GM21717 (cell line): ENCODE measurements around the gene MYO18B.

Experiments used
- ATAC-seq: cut with Tn5 transposase; IDR thresholded peaks from one replicate; pipeline ENCODE4 v1.9.1; 2021; ENCODE audit warnings: mild to moderate bottlenecking, moderate library complexity; ENCODE audit not compliant: unreplicated experiment

Gene MYO18B

GRCh38 chr22:25933158-25933788, 191.3 kb downstream of the MYO18B start:
- ATAC-seq: no peak

- no peak for ATAC-seq
Observed at GRCh38 chr22:25935266-25936058, 193.5 kb downstream of the MYO18B start.

DNA sequence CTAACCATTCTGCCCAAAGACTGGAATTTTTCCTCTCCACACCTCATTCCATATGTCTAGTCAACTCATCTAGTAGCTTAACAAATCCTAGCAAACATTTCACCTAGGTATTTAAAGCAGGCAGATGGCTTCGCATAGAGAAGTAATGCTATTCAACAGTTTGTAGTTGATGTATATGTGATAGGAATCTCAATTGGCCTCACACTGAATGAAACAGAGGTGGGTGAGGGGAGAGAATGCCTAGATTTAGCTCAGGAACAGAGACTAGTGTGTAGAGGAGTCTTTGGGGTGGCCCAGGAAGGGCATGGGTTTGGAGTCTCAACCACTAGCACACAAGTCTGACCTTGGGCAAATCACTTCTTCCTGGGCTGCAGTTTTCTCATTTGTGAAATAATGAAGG, 196.2 kb downstream of the MYO18B start:
- no peak for ATAC-seq

GRCh38 chr22:25939384-25939783, 197.4 kb downstream of the MYO18B start:
- no peak for ATAC-seq

DNA sequence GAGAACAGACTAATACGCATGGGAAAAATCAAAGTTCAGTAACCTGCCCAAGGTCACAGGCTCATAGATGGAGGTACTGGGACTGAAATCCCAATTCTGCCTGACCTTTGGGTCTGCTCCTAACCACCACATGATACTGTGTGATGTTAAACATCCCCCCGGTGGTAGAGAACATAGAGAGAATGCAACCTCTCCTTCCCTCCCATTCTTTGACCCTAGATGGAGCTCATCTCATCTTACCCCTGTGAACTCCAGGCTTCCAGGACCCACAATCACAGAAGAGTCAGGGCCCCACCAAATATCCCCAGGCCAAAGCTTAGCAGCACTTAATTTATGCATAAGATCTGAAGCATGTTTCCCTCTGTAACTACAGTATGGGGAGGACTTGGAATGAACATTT, 198.5 kb downstream of the MYO18B start:
- ATAC-seq: no peak

DNA sequence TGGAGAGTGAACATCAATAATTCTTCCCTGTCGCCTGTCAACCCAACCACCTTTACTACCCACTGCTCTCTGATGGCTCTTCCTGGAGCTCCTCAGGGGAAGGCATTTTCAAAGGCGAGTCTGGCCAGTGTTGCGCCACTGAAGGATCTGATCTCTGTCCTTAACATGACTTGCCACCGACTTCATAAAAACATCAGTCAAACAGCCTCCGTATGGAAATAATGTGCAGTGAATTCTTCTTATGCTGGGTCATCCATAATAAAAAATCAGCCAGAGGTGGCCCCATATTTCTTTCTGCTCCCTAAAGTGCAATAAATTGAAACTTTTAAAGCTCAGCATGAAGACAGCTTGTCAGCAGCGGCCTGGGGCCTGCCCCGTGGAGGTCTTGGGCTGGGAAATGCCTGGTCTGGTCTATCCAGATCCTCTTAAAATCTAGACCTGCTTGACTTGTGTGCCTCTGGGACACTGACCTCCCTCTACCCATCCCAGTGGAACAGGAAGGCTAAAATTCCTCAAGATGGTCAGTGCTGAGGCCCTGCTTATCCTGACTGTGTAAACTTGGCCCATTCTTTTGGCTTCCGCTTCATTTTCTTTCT, 199.5 kb downstream of the MYO18B start:
- no peak for ATAC-seq

GRCh38 chr22:25942115-25942855, 200.3 kb downstream of the MYO18B start:
- ATAC-seq: no peak

DNA sequence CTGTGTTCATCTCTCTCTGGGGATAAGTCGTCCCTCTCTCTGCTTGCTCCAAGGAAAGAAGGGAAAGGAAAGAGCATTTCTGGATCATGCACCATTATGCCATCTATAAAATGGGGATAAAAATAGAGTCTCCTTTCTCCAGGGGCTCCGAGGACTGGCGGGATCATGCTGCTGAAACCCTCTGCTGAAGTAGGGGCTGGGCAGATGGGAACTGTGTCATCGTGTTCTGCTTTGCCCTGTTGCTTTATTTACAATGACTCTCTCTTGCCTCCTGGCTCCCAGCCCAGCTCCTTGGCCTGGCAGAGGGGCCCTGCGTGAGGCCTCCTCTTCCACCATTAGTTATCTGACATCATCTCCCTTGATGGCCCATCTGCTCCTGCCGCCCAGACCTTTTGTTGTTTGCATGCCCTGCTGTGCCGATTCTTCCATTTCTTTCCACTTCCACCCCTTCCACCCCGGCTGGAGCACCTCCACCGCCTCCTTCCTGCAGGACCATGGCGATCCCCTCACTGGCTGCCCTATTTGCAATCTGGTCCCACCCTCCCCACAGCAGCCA, 200.9 kb downstream of the MYO18B start:
- ATAC-seq: no peak

DNA sequence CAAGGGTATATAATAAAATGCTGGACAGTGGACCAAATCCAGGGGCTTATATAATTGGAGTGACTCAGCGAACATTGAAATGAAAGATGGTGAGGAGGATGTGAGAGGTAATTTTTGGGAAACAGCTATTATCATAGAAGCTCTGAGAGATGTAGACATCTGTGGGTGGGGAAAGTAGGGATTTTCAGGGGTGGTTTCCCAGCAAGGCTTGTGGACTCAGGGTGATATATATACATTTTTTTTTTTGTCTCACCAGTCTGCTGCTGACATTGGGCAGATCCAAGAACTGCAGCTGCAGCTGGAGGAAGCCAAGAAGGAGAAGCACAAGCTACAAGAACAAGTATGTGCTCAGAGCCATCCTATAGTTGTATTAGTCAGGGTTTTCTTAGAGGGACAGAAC, 208.1 kb downstream of the MYO18B start:
- ATAC-seq: peak; percentile 41

GRCh38 chr22:25953276-25953675, 211.3 kb downstream of the MYO18B start:
- ATAC-seq: no peak

- no peak for ATAC-seq
Observed at GRCh38 chr22:25953919-25954318, 211.9 kb downstream of the MYO18B start.

DNA sequence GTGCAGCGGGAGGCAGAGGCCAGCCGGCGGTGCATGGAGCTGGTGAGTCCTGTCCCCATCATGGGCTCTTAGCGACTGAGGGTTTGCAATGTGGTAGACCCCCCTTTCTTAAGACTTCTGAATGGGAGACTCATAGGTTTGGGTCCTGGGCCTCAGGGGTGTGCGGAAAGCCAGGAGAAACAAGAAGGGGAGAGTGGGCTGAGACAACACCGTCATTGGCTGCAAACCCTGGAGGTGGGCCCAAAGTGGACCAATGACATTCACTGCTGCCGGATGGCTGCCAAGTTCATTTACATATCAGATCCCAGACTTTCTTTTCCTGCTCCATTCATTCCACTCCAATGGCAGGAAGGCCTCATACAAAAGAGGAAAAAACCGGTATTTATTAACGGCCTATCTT, 213.3 kb downstream of the MYO18B start:
- no peak for ATAC-seq

DNA sequence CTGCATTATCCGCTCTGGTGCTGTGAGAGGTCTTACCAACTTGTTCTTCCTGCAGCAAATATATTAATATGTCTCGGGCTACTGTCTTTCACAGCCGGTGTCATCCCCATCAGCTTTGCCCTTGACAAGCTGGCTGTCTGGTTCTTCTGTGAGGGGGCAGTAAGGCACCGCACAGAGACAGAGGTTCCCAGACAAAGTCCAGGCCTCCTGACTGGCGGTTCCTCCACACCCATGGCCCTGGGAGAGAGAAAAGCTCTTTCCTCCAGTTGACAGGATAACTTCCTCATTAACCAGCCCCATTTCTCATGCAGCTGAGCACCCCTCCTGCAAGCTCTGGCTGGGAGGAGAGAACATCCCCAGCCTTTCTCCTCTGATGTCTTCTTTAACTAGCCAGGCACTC, 214.8 kb downstream of the MYO18B start:
- ATAC-seq: no peak

DNA sequence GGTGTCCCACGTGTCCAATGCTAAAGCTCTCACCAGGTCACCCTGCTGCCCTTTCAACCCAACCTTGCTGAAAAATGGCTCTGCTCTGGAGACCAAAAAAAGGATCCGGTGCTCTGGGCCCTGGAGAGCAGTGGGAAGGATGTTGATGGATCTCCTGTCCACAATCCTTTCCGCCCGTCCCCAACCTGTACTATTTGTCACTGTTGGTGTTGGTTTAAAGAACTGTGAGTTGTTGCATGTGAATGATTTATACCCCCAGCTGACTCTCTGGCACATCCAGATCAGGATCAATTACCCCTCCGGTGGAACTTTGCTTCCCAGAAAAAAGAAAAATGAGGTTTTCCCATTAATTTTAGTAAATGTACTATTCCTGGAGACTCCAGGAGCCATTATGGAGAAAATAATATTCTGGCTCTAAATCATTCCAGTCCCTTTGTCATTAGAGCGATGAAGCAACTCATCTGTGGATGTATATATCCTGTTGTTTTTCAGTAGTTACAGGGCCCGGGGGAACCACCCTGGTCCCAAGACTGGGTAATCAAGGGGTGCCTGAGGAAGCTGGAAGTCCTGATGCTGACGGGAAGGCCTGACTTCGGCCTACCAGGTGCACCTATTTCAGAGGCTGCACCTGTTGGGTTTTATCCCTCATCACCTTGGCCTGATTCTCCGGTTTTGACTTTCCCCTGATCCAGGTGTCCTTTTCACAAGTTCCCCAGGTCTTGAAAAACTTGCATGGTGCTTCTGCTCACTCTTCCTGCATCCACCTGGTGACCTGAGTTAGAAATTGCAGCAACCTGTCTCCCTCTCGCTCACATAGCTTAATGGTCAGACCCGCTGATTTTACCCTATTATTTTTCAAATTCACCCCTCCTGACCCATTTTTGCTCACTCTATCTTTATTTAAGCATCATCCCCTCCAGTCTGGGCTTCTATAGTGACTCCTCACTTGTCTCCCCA, 218.1 kb downstream of the MYO18B start:
- no peak for ATAC-seq

DNA sequence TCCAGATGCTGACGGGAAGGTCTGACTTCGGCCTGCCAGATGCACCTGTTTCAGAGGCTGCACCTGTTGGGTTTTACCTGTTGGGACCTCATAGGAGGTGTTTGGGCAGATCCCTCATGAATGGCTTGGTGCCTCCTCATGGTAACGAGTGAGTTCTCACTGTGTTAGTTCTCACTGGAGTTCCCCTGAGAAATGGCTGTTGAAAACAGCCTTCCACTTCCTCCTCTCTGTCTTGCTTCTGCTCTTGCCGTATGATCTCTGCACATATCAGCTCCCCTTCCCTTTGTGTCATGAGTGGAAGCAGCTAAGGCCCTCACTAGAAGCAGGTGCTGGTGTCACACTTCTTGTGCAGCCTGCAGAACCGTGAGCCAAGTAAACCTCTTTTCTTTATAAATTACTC, 219.7 kb downstream of the MYO18B start:
- no peak for ATAC-seq

DNA sequence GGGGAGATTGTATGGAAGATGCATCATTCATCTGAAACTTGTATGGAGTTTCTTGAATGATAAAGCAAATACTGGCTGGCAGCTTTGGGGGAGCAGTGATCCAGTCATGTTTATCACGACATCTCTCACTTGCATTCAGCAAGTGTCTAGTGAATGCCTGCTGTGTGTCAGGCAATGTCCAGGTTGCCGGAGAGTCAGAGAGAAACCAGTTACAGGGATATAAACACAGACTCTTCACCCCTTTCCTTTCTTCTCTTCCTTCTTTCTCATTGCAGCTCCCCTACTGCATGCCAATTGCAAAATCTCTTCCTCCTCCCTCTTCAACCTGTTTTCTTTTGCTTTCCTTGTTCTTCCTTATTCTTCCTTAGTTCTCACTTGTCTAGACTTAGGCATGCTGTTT, 220.7 kb downstream of the MYO18B start:
- ATAC-seq: no peak

- ATAC-seq: no peak
Observed at GRCh38 chr22:25964961-25965730, 223.2 kb downstream of the MYO18B start.

DNA sequence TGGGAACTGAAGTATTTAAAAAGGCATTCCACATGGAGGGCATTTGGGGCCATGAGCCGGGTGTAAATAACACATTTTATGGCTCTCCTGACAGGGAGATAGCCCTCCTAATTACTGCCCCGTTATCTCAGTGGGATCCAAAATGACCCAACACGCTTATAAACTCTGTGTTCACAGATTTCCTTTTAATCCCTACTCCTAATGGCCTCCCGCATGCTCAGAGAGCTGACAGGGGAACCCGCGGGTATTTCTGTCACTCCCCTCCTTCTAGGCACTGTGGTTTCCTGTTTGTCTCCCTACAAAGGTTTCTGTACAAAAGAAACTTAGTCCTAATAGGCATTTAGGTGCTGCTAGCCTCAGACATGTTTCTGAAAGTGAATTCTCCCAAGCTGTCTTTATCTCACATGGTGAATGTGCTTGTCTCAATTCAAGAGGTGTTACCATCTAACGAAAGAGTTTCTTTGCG, 224.5 kb downstream of the MYO18B start:
- ATAC-seq: no peak

- no peak for ATAC-seq
Observed at GRCh38 chr22:25969286-25969685, 227.3 kb downstream of the MYO18B start.
